Lung (tissue), 12 donors: ENCODE measurements around the gene AADAT. TPM values are rescaled to one million over a fixed set of nuclear protein-coding genes. Genes with fewer than 3 reads are reported as not detected.
A peak's percentile ranks its signal among the peaks of the same experiment; 100 is the strongest.
"Not testable (repeated sequence)": the region's sequence is repeated elsewhere in the genome, so short reads cannot be mapped to it uniquely, and the experiment has no call there.

Source experiments
- ATAC-seq: fragments of 200-7000 bp; cut with Tn5 transposase; one replicate; pipeline ENCODE4 v1.9.1; 2020; ENCODE audit warnings: moderate number of reproducible peaks; ENCODE audit not compliant: insufficient read depth, low FRiP score
- DNase-seq, 3 donors: peaks; one replicate each; pipeline ENCODE4 v3.0.0-alpha.2; 2013 to 2017
- H3K27ac ChIP-seq, 2 donors: one replicate each; pipeline ENCODE4 v1.5.1; 2013; ENCODE audit warnings: mild to moderate bottlenecking in 2 of 2, moderate library complexity in 2 of 2, control low read depth in 1 of 2, inconsistent platforms in 1 of 2, low read depth in 1 of 2, low read length in 1 of 2
- H3K27me3 ChIP-seq, 3 donors: one replicate each; pipeline ENCODE4 v1.5.1; 2013; ENCODE audit warnings: low read length in 2 of 3; ENCODE audit not compliant: control insufficient read depth in 3 of 3, insufficient read depth in 3 of 3
- H3K36me3 ChIP-seq, 4 donors: one replicate each; pipeline ENCODE4 v1.5.1; 2013; ENCODE audit warnings: low read length in 4 of 4, mild to moderate bottlenecking in 1 of 4, moderate library complexity in 1 of 4; ENCODE audit not compliant: control insufficient read depth in 4 of 4, insufficient read depth in 4 of 4
- H3K4me1 ChIP-seq, 5 donors: one replicate each; pipeline ENCODE4 v1.5.1; 2013; ENCODE audit warnings: low read length in 5 of 5, mild to moderate bottlenecking in 2 of 5, moderate library complexity in 1 of 5; ENCODE audit not compliant: control insufficient read depth in 5 of 5, insufficient read depth in 5 of 5
- H3K4me3 ChIP-seq: one replicate; pipeline ENCODE4 v1.5.1; 2013; ENCODE audit warnings: mild to moderate bottlenecking, control low read depth, moderate library complexity
- H3K9ac ChIP-seq, 2 donors: one replicate each; pipeline ENCODE4 v1.5.1; 2013; ENCODE audit warnings: low read length in 2 of 2, control low read depth in 1 of 2; ENCODE audit not compliant: insufficient read depth in 1 of 2
- H3K9me3 ChIP-seq, 4 donors: one replicate each; pipeline ENCODE4 v1.5.1; 2013; ENCODE audit warnings: low read length in 3 of 4, mild to moderate bottlenecking in 1 of 4, moderate library complexity in 1 of 4; ENCODE audit not compliant: control insufficient read depth in 4 of 4, insufficient read depth in 3 of 4
- WGBS, 2 donors: extraction: QIAGEN DNeasy Blood & Tissue Kit; methylation state at CpG; one replicate each; pipeline ENCODE4 v1.1.7; 2013; 5-methylcytosine and 5-hydroxymethylcytosine counted together
- polyA plus RNA-seq, 2 donors: library from polyadenylated mRNA; stranded (reverse); fragments of 200-250 nt; gene quantifications; one replicate each; pipeline ENCODE4 v1.2.1, GENCODE V29; 2013
- total RNA-seq, 2 donors: library from RNA; depleted of rRNA in 1 of 2; stranded (reverse); fragments of >200 nt in 1 of 2; gene quantifications; one replicate each; pipeline ENCODE4 v1.2.1, GENCODE V29; 2014 to 2021
- TF ChIP-seq, protein P1 (sequence below): IDR thresholded peaks from 2 replicates; pipeline ENCODE4 v1.5.1; 2012; ENCODE audit warnings: mild to moderate bottlenecking; ENCODE audit errors: control extremely low read depth, extremely low read depth
- donor health status: control.
- donor health status: control.
- donor health status: Bipolar disorder and iron deficiency.
- donor health status: healthy.
- donor health status: DM: yes; HTN: yes; CAD: no.

AADAT gene
- total and polyA plus RNA-seq, 4 donors: 2.2 to 14.0 (median 6.8) TPM

DNA sequence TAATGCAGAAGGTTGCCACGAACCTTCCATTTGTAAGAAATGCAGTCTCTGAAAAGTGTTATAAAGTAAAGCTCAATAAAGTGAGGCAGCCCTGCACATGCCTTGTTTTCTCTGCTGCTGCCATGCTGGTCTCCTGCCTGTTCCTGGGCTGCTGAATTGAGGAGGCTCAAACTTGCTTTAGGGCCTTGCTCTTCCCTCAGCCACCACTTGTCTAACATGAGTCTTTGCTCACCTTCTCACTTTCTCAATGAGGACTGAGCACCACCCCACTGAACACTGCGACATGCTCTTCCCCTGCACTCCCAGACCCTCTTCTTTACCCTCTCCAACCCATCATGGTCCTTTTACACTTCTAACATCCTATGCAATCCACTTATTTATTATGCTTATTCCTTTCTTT lies 38.4 kb downstream of the AADAT start:
- Histone ChIP-seq H3K4me1 (peaks cover 0 to 21% (median 0%) of the 10 kb centered on the region in 5 donors), H3K27me3 (no peaks in the 10 kb centered on the region), H3K9me3 (no peaks in the 10 kb centered on the region), H3K36me3 (no peaks in the 10 kb centered on the region), H3K4me3 (no peak overlapping the region), H3K27ac (no peak overlapping the region), H3K9ac (no peak overlapping the region)
- ATAC-seq (no peak), DNase-seq (no peak)
- TF ChIP-seq, protein P1, sequence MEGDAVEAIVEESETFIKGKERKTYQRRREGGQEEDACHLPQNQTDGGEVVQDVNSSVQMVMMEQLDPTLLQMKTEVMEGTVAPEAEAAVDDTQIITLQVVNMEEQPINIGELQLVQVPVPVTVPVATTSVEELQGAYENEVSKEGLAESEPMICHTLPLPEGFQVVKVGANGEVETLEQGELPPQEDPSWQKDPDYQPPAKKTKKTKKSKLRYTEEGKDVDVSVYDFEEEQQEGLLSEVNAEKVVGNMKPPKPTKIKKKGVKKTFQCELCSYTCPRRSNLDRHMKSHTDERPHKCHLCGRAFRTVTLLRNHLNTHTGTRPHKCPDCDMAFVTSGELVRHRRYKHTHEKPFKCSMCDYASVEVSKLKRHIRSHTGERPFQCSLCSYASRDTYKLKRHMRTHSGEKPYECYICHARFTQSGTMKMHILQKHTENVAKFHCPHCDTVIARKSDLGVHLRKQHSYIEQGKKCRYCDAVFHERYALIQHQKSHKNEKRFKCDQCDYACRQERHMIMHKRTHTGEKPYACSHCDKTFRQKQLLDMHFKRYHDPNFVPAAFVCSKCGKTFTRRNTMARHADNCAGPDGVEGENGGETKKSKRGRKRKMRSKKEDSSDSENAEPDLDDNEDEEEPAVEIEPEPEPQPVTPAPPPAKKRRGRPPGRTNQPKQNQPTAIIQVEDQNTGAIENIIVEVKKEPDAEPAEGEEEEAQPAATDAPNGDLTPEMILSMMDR: no peak
- 89 to 92% methylated on average over 2 of the region's 2 CpGs for WGBS, 2 donors

DNA sequence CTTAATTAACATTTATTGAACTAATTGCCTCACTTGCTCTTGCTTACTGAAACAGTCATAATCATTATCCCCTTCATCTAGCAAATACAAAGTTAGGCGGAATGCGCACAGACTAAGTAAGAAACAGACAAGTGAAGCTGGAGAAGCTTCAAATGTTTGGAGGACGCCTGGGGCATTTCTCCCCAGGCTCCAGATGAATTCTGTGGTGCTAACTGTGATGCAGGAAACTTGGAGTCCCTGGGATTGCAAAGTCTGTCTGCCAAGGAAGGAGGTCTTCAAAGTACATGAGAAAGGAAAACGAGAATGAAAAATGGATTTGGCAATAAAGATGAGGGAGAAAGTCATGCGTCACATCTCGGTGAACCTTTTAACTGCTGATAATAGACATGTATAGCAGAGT lies 40.0 kb downstream of the AADAT start:
- TF ChIP-seq, protein P1: no peak
- Histone ChIP-seq H3K27ac (no peak overlapping the region), H3K4me3 (no peak overlapping the region), H3K27me3 (no peaks in the 10 kb centered on the region), H3K4me1 (peaks cover 0 to 21% (median 0%) of the 10 kb centered on the region in 5 donors), H3K9ac (no peak overlapping the region), H3K9me3 (no peaks in the 10 kb centered on the region), H3K36me3 (no peaks in the 10 kb centered on the region)
- peak; percentile 42 to 74 (median 66) for DNase-seq
- ATAC-seq: no peak
- 70 to 80% methylated on average over 6 of the region's 6 CpGs for WGBS, 2 donors

DNA sequence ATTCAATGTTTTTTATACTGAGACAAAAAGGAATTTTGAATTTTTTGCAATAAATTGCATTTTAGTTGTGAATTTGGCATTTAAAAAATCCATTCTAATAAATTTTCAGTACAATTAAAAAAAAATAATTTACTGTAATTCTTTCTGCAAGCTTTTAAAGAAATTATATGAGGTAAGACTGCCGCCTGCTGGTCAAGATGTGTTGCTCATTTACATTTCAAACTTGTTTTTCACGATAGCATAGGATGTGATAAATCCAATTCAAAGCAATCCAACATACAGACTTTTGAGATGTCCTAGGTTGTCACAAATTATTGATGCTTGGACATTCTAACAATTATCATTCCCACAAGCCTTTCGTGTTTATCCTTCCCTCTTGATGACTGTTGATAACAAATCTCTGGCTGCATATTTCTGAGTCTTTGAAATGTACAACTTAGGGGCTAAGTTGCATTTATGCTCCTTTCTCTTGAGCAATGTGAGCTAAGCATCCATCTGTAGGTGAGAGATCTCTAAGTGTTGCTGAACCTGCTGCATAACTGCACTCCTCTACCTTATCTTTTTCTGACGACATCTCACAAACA lies 41.9 kb downstream of the AADAT start:
- Histone ChIP-seq H3K4me1 (peaks cover 0 to 21% (median 0%) of the 10 kb centered on the region in 5 donors), H3K9me3 (no peaks in the 10 kb centered on the region), H3K27ac (no peak overlapping the region), H3K4me3 (no peak overlapping the region), H3K27me3 (no peaks in the 10 kb centered on the region), H3K36me3 (no peaks in the 10 kb centered on the region), H3K9ac (no peak overlapping the region)
- DNase-seq (peak; percentile 64 to 88 (median 87)), ATAC-seq (no peak)
- WGBS, 2 donors: 17 to 26% methylated on average over 4 of the region's 4 CpGs
- TF ChIP-seq, protein P1: peak; percentile 76

DNA sequence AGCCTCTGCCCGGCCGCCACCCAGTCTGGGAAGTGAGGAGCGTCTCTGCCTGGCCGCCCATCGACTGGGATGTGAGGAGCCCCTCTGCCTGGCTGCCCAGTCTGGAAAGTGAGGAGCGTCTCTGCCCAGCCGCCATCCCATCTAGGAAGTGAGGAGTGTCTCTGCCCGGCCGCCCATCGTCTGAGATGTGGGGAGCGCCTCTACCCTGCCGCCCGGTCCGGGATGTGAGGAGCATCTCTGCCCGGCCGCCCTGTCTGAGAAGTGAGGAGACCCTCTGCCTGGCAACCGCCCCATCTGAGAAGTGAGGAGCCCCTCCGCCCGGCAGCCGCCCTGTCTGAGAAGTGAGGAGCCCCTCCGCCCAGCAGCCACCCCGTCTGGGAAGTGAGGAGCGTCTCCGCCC lies 43.6 kb downstream of the AADAT start:
- WGBS, 2 donors: 97 to 98% methylated on average over 13 to 20 of the region's 24 CpGs
- H3K4me1 ChIP-seq: peaks cover 0 to 21% (median 0%) of the 10 kb centered on the region in 5 donors
- not testable (repeated sequence) for H3K9ac ChIP-seq, H3K36me3 ChIP-seq, H3K4me3 ChIP-seq, DNase-seq, H3K27ac ChIP-seq, H3K9me3 ChIP-seq, ATAC-seq, H3K27me3 ChIP-seq
